AG08396 (cell line): ENCODE results near the gene TULP4.
A peak's percentile ranks its signal among the peaks of the same experiment; 100 is the strongest.

Source experiments
- DNase-seq: peaks from one replicate; pipeline ENCODE4 v3.0.0; 2012; ENCODE audit warnings: low spot score, mixed read lengths

The TULP4 gene, protein sequence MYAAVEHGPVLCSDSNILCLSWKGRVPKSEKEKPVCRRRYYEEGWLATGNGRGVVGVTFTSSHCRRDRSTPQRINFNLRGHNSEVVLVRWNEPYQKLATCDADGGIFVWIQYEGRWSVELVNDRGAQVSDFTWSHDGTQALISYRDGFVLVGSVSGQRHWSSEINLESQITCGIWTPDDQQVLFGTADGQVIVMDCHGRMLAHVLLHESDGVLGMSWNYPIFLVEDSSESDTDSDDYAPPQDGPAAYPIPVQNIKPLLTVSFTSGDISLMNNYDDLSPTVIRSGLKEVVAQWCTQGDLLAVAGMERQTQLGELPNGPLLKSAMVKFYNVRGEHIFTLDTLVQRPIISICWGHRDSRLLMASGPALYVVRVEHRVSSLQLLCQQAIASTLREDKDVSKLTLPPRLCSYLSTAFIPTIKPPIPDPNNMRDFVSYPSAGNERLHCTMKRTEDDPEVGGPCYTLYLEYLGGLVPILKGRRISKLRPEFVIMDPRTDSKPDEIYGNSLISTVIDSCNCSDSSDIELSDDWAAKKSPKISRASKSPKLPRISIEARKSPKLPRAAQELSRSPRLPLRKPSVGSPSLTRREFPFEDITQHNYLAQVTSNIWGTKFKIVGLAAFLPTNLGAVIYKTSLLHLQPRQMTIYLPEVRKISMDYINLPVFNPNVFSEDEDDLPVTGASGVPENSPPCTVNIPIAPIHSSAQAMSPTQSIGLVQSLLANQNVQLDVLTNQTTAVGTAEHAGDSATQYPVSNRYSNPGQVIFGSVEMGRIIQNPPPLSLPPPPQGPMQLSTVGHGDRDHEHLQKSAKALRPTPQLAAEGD (N-terminal part only)

DNA sequence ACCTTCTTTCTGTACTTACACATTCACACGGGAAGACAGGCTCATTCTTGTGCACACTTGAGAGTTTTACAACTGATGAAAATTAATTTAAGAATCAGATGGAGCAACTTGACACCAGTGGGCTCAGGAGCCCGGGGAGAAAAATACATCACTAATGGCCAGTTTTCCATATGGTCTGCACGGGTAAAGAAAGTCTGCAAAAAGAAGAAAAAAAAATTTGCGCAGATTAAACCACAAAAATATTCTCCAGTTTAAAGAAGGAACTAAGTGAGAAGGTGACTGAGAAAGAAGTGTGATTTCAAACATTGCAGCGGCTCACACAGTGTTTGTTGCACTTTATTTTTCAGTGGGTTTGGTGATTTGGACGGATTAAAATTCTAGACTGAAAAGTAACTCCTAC, at the start of gene TULP4:
Gene TULP4, plus strand, starts transcription at position 301 of the 400 bp plus-strand sequence. CDS start 1,552 bp downstream, outside the sequence.
- DNase-seq: no peak

DNA sequence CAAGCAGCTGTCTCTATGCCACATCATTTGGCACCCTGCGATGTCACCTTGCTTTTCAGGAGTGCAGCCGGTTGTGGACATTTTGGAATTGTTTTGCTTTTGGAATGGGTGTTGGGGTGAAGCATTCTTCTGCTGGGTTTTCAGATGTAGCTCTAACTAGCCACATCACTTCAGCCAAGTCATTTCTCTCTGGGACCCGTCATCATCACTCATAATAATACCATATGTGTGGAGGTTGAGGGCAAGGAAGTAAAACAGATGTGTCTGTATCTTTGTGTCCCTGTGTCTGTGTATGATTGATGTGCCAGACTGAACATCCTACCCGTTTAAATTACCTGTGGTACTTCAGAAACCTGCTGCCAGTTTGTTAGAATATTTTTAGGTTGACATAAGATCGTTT, 49.5 kb upstream of the TULP4 start:
- DNase-seq: no peak

DNA sequence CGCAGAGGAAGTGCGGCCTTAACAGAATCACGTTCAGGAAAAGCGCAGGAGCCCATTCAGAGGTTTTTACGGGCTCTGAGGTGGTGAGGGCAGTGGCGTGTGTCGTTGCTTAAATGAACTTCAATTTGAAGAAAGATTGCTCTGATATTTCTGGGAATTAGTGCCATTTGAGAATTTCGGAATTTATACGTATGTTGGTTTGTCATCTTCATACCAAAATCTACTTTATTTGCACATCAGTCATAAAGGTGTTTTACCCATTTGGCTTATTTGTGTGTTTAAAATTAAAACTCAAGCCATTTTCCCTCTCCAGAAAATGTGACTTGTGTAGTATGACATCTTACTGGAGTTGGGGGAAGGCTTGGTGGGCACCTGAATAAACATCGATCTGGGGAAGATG, 48.1 kb upstream of the TULP4 start:
- no peak for DNase-seq

DNA sequence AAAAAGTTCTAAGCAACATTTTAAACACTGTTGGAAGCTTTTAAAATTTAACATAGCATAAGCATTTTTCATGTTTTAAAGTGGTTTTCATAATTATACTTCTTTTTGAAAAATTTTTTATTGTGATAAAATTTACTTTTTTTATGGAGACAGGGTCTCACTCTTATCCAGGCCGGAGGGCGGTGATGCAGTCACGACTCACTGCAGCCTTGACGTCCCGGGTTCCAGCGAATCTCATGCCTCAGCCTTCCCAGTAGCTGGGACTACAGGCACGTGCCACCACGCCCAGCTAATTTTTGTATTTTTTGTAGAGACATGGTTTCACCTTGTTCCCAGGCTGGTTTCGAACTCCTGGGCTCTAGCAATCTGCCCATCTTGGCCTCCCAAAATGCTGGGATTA, 46.1 kb upstream of the TULP4 start:
- no peak for DNase-seq

DNA sequence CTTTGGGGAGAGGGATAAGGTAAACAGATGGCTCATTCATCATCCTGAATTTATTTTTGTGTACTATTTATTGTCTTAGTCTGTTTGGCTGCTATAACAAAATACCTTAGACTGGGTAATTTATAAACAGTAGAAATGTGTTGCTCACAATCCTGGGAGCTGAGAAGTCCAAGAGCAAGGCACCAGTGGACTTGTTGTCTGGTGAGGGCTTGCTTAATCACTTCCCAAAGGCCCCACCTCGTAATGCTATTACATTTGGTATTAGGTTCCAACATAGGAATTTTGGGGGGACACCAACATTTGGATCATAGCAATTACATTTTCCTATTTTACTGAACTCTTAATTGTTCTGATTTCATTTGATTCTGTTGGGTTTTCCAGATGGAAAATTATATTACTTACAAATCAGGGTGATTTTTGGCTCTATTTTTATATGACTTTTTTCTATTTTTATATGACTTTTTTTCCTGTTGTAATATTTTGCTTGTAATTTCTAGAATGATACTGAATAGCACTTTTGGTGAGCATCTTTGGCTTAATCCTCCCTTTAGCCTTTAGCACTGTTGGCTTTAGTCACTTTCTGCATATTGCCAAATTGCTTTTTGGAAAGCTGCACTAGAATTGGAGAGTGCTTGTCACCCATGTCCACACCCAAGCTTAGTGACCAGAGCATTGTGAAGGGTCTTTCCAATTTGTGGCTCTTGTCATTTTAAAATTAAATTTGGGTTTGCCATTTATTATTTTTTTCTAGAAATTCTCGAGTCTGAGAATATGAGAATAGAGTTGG, 43.7 kb upstream of the TULP4 start:
- DNase-seq: no peak

DNA sequence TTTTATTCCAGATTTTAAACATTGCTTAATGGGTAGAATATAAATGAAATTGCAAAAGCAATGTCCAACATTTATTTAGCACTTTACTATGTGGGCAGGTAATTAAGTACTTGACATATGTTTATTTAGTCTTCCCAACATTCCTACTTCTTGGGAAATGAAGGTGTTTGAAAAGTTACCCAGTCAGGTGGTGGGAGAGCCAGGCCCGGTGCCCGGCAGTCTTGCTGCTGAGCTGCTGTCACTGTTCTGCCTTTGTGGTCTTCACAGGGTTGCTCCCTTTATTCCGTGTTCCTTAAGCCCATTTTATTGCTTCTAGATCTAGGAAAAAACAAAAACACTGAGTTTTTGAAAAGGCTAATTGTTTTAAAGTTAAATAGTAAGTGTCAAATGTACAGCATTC, 42.6 kb upstream of the TULP4 start:
- no peak for DNase-seq

DNA sequence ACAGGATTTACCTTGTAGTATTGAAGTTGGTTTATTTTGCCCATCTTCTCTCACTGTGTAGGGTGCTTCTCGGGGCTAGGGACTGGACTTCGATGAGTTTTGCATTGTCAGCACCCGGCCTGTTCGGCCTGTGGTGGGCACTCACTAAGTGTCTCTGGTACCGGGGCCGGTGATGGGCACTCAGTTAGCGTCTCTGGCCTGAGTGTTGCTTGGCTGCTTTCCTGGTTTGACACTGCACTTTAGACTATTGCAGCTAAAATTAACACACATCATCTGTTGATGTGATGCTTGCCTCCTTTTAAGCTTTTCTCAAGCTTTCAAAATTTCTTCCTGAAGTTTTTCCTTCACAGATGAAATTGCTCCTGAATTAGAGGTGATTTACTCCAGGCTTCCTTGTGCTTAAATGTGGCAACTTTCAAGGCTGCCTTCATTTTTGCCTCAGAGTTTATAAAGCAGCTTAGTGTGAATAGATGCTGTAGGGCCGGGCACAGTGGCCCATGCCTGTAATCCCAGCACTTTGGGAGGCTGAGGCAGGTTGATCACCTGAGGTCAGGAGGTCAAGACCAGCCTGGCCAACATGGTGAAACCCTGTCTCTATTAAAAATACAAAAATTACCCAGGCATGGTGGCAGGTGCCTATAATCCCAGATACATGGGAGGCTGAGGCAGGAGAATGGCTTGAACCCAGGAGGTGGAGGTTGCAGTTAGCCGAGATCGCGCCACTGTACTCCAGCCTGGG, 41.7 kb upstream of the TULP4 start:
- no peak for DNase-seq

DNA sequence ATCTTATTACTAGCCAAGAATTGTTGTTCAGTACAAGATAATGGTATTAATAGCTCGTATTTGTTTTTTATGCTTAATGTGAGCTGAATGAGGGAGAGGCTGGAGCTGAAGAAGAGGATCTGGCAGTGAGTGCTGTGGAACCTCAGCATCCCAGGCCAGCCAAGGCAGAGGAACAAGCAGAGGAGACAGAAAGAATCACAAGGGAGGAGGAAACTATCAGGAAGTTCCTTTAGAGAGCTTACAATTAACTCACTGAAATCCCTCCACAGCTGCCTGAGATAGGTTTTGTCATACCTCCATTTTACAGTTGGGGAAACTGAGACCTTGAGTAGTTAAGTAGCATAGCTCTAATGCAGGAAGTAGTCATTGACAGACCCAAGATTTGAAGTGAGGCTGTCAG, 39.9 kb upstream of the TULP4 start:
- DNase-seq: no peak

DNA sequence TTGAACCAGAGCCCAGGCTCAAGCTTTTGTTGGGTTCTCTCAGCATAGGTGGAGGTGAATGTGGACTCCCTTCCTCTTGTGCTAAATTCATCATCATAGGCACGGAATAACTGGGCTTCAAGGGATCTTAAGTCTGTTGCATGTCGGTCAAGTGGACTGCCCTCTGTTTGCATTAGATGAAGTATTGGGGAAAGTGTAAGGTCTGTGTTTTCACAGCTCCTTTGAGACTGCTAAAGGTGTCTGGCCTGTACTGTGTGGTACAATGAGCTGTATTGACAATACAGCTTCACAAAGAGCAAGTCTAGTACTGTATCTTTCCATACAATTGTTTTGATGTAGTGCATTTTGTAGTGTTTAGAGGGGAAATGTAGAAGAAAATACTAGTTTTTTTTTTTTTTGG, 34.3 kb upstream of the TULP4 start:
- DNase-seq: no peak

DNA sequence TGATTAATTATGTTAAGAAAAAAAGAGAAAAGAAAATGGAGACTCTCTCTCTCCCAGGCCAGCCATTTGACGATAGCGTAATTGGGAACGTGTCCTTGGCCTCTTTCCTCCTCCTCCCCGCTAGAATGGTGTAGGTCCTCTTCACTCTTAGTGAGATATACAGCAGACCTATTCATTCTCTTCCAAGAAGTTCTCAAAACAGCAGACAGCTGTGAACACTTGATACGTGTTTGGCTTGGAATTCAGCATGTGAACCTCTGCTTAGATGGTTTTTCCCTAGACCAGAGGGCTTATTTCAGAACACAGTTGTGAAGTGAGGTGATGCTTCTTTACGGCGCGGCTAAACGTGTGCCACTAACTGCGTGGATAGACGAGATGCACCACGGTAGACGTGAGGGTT, 32.6 kb upstream of the TULP4 start:
- DNase-seq: no peak

DNA sequence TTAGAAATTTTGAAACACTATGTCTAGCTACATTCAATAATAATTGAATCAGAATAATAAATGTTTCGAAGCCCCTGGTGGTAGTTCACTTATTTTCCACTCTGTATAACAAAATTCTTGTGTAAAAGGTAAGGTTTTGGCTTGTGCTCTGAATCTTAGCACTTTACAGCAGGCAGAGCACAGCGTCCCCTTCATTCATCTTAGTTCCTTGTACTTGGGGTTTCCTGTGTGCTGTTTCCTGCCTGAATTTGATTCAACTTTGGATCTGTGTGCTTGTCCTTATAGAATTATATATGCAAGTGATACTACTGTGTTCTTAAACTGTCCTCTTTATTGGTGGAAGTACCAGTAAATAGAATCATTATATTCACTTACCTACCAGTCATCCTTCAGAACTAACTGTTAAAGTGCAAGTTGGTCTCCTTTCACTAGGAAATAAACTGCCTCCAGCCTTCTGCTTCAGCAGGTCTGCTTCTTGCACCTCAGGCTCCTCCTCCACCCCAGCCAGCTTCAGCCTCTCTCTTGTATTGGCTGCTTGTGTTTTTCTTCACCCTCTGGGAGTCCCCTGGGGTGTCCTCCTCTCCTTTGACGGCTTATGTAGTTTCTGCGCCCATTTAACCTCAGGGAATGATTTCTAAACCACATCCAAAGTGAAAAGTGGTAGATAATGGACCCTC, 28.8 kb upstream of the TULP4 start:
- DNase-seq: peak; percentile 39

DNA sequence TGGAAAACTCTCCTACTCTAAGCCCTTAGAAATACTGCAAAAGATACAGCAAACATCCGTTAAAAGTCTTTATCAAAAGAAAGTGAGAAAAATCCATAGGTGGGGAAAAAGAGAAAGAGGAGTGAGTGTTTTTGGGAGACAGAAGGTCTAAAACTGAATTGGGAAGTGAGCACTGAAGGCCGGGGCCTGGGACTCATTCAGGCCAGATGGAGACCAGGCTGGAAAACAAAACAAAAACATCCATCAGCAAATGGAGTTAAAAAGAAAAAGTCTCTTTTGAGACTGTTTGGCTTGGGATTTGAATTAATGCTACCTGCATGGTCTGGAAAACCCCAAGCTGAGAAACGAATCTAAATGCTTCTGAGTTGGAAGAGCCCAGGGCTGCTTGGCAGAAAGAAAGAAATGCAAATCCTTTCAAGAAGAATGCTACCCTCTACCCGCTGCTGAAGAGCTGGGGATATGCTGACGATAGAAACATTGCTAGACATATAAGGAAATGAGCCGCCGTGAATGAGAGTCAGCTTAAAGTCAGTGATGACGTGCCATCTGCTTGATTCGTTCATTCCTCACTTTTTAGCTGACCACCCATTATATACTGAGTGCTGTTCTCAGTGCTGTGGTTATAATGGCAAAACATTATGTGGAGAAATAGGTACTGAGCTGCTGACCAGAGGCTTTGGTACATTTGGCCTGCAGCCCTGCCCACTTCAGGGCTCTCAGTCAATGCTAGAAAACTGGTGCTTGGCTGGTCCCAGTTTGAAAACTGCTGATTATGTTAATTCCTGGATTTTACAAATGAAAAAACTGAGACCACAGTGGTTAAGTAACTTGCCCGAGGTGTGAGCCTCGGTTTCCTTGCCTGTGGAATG, 28.0 kb upstream of the TULP4 start:
- peak; percentile 65 for DNase-seq

DNA sequence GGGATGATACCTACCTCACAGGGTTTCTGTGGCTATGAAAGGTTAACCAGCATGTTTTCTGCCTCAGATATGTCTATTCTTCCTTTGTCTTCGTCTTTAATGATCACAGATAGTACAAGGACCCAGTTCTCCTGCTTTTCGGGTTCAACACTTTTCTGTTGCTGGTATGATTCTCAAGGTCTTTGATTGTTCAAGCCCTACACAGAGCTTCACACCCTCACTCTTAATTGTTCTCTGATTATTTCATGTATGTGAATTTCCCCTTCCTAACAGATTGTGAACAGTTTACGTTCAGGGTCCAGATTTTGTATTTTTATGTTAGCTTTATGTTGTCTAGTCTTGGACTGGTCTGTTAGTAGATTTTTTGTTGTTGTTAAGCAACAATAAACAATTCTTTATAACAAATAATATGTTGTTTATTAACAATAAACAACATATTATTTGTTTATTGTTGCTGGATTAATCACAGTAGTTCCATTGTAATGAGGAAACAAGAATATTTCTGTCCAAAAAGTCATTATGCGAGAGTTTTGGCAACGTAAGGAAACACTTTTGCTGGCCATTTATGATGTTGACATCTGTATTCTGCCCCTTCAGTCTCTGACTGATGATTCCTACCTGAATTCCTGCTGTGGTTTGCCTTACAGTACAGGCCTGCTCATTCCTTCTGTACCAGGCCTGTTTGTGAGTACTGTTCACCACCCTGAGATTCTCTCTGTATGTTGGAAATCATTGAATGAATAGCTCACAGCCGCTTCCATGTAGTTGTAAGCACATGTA, 27.2 kb upstream of the TULP4 start:
- no peak for DNase-seq

DNA sequence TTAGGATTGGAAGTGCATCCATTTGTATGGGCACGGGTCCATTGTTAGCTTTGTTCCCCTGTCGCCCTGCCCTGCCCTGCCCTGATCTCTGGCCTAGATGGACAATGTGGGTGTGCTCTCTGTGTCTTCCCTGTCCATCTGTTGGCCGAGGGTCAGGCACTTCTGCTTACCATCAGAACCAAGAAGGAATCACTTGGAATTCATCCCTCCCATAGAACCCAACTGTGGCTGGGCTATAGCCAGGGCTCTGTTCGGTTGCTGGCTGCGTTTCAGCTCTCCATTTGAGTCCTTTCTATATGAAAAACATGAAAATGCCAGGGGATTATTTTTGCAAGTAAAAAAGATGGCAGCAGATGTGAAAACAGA, 26.6 kb upstream of the TULP4 start:
- DNase-seq: no peak

DNA sequence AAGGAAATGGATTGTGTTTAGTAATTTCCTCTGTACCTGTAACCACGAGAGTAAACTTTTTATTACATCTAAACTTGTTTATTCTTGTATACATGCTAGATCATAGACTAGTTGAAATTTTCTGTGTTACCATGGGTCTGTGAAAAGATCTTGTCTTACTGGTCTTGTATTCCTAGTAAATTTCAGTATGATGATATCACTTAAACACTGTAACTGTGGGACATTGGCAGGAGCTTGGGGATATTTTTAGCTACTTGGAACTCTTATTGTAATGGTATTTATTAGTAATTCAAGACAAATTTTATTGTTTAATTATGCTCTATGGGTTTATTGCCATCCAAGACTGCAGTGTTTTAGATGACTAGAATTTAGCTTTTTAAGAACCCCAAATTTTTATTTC, 25.9 kb upstream of the TULP4 start:
- peak; percentile 46 for DNase-seq

DNA sequence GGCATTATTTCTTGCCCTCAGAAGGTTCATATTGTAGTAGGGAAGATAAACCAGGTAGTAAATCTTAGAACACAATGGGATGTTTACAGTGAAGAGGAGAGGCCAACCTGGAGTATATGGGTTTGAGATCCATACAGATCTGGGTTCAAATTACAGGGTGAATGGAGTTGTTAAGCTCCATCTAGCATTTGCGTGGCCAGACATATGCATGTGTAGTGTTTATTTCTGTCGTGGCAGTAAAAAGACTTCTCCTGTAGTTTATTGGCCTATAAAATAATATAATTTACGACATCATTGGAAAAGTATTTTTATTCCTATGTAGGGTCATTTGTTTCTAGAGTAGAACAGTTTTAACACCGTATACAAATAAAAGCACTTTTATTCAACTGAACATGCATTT, 25.2 kb upstream of the TULP4 start:
- DNase-seq: no peak

DNA sequence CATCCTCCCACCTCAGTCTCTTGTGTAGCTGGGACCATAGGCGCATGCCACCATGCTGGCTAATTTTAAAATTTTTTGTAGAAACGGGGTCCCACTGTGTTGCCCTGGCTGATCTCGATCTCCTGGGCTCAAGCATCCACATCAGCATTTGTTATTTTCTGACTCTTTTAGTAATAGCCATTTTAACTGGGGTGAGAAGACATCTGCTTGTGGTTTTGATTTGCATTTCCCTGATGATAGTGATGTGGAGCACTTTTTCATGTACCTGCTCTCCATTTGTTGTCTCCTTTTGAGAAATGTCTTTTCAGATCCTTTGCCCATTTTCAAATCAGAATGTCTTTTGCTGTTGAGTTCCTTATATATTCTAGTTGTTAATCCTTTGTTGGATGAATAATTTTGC, 22.2 kb upstream of the TULP4 start:
- DNase-seq: no peak

DNA sequence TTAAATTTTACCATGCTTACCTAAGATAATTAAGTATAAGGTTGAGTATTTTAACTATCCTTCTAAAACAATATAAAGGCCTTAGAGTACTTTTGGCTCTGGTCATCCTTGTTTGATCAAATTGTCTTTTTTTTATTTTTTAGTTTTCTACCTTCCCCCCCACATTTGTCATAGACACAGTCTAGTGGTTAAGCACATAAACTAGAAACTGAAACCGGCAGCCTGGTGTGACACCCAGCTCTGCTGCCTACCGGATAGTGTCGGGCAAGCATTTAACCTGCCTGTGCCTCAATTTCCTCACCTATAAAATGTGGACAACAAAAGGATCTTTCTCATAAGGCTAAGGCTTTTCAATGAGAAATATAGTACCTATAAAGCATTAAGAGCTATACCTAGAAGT, 21.6 kb upstream of the TULP4 start:
- DNase-seq: no peak

DNA sequence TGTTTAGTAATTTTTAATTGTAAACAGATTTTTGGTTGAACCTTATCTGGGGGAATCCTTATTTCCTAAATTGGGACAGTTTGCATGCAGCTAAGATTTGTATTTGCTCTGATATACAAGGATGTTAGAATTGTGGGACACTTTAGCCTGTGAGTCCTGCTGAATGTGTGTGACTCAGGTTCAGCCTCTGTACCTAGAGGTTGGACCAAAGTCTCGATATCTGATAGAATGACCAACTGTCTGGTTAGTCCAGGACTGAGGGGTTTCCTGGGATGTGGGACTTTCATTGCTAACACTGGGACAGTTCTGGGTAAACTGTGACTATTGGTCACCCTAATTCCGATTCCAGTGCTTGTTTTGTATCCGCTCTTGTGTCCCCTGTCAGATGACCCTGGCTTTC, 20.2 kb upstream of the TULP4 start:
- no peak for DNase-seq

DNA sequence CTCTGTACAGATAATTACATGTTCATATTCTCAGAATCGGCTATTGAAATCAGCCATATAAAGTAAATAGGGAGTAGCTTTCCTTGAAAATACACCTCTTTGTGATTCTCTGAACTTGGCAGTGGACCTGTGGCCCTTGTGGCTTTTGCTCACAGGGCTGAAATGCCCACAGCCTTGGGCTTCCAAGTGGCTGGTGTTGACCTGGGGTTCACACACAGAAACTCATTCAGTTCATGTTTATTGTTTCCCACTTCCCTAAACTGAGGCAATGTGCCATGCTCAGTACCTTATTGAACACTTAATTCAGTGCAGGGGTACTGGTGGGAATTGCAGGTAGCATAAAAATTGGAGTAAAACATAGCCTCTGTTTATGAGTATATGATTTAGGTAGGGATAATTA, 19.1 kb upstream of the TULP4 start:
- no peak for DNase-seq
